Right atrium auricular region (tissue), 2 donors: ENCODE measurements around the gene CD151. TPM values are rescaled to one million over a fixed set of nuclear protein-coding genes. Genes with fewer than 3 reads are reported as not detected.

Experiments
- DNase-seq: peaks from one replicate; pipeline ENCODE4 v3.0.0-alpha.2; 2019; ENCODE audit warnings: low spot score
- H3K27ac ChIP-seq, 2 donors: fragments of 200-600 bp; sonication (generic); 1 replicate in 1 of 2; 2 replicates in 1 of 2; pipeline ENCODE4 v1.5.1; 2016 to 2019
- H3K27me3 ChIP-seq, 2 donors: fragments of 200-600 bp; sonication (generic); one replicate each; pipeline versions ENCODE4 v1.5.1 to v1.6.0; 2017 to 2019
- H3K36me3 ChIP-seq: fragments of 200-600 bp; sonication (generic); one replicate; pipeline ENCODE4 v1.5.1; 2016
- H3K4me1 ChIP-seq, 2 donors: fragments of 200-600 bp; sonication (generic); one replicate each; pipeline versions ENCODE4 v1.5.1 to v1.6.0; 2017 to 2019
- H3K4me3 ChIP-seq, 2 donors: fragments of 200-600 bp; sonication (generic); 1 replicate in 1 of 2; 2 replicates in 1 of 2; pipeline ENCODE4 v1.5.1; 2017 to 2019; ENCODE audit warnings: mild to moderate bottlenecking in 1 of 2, moderate library complexity in 1 of 2
- H3K9me3 ChIP-seq, 2 donors: fragments of 200-600 bp; sonication (generic); one replicate each; pipeline ENCODE4 v1.5.1; 2019
- CTCF ChIP-seq, 2 donors: fragments of 200-600 bp; sonication (generic); IDR thresholded peaks; one replicate each; pipeline ENCODE4 v1.5.1; 2019; ENCODE audit warnings: antibody characterized with exemption in 2 of 2
- total RNA-seq, 2 donors: library from RNA; depleted of rRNA; stranded (reverse); fragments of >200 nt; gene quantifications; one replicate each; pipeline ENCODE4 v1.1.0, GENCODE V29; 2016

Gene CD151
- total RNA-seq, 2 donors from 2014 or later = 322 to 710 TPM

GRCh38 chr11:804599-804964 lies 28.2 kb upstream of the CD151 start:
- no peak for DNase-seq
- H3K9me3 ChIP-seq = no peaks in the 10 kb centered on the region
- H3K27me3 ChIP-seq = no peaks in the 10 kb centered on the region
- no peaks in the 10 kb centered on the region for H3K36me3 ChIP-seq
- peak overlapping the region; percentile 90 to 93 for H3K27ac ChIP-seq
- TF ChIP-seq CTCF (IDR thresholded peaks at IDR 0.05) = no peak
- peaks cover 0 to 34% of the 10 kb centered on the region in 2 donors for H3K4me1 ChIP-seq
- peak overlapping the region; percentile 53 to 64 for H3K4me3 ChIP-seq

DNA sequence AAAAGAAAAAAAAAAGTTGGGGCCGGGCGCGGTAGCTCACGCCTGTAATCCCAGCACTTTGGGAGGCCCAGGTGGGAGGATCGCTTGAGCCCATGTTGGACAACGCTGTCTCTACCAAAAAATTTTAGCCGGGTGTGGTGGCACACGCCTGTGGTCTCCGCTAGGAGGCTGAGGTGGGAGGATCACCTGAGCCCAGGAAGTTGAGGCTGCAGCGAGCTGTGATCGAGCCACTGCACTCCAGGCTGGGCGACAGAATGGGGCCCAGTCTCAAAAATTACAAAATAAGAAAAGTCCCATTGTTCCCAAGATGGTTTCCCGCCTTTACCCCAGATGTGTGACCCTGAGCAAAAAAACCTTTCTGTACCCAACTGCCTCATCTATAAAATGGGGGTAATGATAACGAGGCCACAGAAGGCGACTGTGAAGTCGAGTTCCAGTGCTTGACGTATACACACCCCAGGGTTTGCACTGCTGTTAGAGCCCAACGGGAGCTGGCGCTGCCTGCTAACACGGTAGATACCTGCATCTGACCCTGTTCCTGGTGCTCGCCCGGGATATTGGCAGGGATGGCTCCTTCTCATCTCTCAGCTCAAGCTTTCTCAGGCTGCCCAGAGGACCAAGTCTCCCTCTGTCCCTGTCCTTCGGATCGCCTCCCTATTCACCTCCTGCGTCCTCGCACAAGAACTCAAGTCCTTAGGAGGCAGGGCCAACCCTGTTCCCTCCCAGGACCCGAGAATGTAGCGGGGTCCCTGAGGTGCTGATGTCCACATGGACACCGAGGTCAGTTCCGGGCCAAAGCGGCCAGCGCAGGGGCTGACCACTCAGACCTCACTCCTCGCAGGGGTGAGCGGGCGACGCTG lies 24.1 kb upstream of the CD151 start:
- Histone ChIP-seq H3K9me3 (no peaks in the 10 kb centered on the region), H3K27ac (peak overlapping the region; percentile 97 to 99), H3K4me3 (peak overlapping the region; percentile 93 to 99), H3K4me1 (peaks cover 0 to 53% of the 10 kb centered on the region in 2 donors), H3K36me3 (peaks cover 27% of the 10 kb centered on the region), H3K27me3 (no peaks in the 10 kb centered on the region)
- peak; percentile 93 for DNase-seq
- no peak for TF ChIP-seq CTCF (IDR thresholded peaks at IDR 0.05)

DNA sequence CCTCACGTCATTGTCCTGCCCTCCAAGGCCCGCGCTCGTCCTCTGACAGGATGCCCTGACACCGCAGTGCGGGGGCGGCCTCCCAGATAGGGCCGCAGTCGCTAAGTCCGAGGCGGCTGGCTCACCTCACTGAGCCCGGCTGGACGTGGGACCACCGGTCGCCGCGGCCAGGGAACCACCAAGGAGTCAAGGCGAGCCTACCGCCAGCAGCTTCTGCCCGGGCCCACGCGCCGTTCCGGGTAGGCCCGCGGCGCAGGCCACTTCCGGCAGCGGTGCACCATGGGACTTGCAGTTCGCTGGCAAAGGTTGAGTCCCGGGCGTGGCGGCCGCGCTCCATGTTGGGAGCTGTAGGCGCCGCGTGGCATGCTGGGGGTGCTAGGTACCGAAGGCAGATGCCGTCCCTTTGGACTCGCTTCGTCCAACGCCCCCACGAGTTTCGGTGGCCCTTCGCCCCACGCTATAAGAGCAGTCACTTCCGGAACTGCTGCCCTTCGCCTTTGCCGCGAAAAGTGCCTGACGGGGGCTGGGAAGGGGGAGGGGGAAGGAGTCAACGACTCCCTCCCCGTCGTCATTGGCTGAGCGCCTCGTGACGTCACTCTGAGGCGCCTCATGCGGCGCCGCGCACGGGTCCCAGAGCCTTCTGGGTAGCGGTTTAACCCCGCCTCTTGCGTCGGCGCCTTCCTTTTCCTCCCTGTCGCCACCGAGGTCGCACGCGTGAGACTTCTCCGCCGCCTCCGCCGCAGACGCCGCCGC lies 23.3 kb upstream of the CD151 start, which contains the start of gene RPLP2:
TSS of gene RPLP2 (plus strand) at position 681 of the 753 bp plus-strand sequence. CDS start 268 bp downstream, outside the sequence.
- Histone ChIP-seq H3K27me3 (no peaks in the 10 kb centered on the region), H3K36me3 (peaks cover 30% of the 10 kb centered on the region), H3K9me3 (no peaks in the 10 kb centered on the region), H3K27ac (peak within 1 kb of the TSS; percentile 97 to 99), H3K4me1 (peaks cover 0 to 45% of the 10 kb centered on the region in 2 donors), H3K4me3 (peak within 1 kb of the TSS; percentile 93 to 99)
- peak; percentile 99 for DNase-seq
- no peak for TF ChIP-seq CTCF (IDR thresholded peaks at IDR 0.05)

GRCh38 chr11:810040-810567 lies 22.6 kb upstream of the CD151 start:
- no peak for TF ChIP-seq CTCF (IDR thresholded peaks at IDR 0.05)
- DNase-seq = no peak
- H3K4me3 ChIP-seq = peak overlapping the region; percentile 93 to 99
- H3K27ac ChIP-seq = peak overlapping the region; percentile 97 to 99
- H3K9me3 ChIP-seq = no peaks in the 10 kb centered on the region
- no peaks in the 10 kb centered on the region for H3K27me3 ChIP-seq
- peaks cover 0 to 39% of the 10 kb centered on the region in 2 donors for H3K4me1 ChIP-seq
- peaks cover 30% of the 10 kb centered on the region for H3K36me3 ChIP-seq

DNA sequence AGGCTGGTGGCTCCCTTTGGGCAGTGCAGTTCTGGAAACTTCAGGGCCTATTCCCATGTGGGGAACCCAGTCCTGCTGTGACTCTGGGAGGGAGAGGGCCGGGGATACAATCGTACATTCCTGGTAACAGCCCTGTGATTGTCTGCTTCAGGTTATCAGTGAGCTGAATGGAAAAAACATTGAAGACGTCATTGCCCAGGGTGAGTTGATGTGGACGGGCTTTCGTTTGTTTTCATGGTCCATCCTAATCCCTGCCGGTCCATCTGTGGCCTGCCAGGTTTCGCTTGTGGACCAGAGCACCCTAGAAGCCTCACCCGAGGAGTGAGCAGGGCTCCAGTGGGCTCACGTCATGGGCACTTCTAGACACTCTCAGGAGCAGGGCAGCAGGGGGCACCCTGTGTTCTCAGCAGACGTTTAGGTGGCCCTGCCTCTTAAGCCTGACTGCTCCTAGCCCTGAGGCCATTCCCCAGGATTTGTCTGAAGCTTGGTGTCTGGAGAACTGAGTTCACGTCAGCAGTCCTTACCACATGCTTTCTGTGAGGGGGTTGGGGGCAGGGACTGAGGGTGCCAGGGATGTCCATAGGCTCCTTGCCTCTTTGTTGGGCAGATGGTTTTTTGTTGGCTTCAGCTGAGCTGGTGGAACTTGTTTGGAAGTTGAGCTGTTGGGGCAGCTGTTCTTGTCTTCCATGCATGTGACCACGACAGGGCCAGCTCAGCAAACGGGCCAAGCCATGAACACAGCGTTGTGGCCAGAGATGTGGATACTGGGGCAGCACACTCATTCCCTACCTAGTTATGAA lies 21.1 kb upstream of the CD151 start:
- H3K9me3 ChIP-seq = no peaks in the 10 kb centered on the region
- H3K4me3 ChIP-seq = no peak overlapping the region
- TF ChIP-seq CTCF (IDR thresholded peaks at IDR 0.05) = no peak
- no peaks in the 10 kb centered on the region for H3K27me3 ChIP-seq
- H3K4me1 ChIP-seq = peaks cover 0 to 32% of the 10 kb centered on the region in 2 donors
- H3K27ac ChIP-seq = no peak overlapping the region
- DNase-seq = no peak
- H3K36me3 ChIP-seq = peaks cover 30% of the 10 kb centered on the region
